Measurements from ENCODE around the gene NCBP2L.

DNA sequence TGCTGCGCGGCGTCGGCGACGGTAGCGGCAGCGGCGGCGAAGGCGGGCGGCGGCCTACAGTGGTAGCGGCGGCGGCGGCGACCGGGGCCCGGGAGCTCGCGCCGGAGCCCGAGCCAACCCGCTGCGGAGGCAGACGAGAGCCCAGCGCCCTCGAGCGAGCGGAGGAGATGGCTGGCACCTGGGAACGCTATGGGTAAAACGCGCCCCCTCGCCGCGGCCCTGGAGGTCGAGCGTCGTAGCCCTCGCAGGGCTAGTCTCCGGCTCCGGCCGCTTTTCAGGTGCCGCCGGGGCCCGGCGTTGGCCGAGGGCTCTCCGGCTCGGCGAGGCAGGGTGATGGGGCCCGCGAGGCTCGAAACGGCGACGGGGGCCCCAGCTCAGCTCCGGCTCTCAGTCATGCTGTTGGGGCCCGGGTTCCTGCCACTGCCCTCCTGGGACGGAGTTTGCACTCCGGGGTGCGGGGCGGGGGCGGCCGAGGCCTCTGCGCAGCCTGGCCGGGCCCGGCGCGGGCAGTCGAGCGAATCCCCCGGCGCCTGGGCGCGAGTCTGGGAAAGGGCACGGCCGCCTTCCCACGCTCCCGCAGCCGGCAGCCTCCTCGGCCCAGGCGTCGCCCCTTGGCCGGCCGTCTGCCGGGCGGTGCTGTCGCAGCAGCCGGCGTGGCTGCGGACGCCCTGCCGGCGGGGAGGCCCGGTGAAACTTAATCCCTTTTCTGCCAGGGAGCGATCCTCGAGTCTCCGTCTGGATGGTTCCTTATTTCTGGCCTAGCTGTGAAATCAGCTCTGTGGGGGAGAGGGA, 48.9 kb downstream of the NCBP2L start:
- TF ChIP-seq, protein P1, sequence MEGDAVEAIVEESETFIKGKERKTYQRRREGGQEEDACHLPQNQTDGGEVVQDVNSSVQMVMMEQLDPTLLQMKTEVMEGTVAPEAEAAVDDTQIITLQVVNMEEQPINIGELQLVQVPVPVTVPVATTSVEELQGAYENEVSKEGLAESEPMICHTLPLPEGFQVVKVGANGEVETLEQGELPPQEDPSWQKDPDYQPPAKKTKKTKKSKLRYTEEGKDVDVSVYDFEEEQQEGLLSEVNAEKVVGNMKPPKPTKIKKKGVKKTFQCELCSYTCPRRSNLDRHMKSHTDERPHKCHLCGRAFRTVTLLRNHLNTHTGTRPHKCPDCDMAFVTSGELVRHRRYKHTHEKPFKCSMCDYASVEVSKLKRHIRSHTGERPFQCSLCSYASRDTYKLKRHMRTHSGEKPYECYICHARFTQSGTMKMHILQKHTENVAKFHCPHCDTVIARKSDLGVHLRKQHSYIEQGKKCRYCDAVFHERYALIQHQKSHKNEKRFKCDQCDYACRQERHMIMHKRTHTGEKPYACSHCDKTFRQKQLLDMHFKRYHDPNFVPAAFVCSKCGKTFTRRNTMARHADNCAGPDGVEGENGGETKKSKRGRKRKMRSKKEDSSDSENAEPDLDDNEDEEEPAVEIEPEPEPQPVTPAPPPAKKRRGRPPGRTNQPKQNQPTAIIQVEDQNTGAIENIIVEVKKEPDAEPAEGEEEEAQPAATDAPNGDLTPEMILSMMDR (IDR thresholded peaks at IDR 0.05), result no peak
- TF ChIP-seq POLR2A (IDR thresholded peaks at IDR 0.05), result no peak

Data from testis (tissue), 2 donors.